Activated B cell treated with CpG ODN at 0.5 μM for 24 hours (primary cell): ENCODE results near the gene NUMB. TPM values are rescaled to one million over a fixed set of nuclear protein-coding genes. Genes with fewer than 3 reads are reported as not detected.

Experiments used
- ATAC-seq: fragments of 200-7000 bp; cut with Tn5 transposase; one replicate; pipeline ENCODE4 v1.10.0; 2021; ENCODE audit warnings: low read depth, mild to moderate bottlenecking, moderate library complexity
- CTCF ChIA-PET: fragments of 350-600 bp; sonication (Branson Sonifier 250); formaldehyde crosslinking; loops from one replicate; lab custom pipeline; 2021; ENCODE audit warnings: antibody characterized with exemption; lab: Charles Lee
- POLR2A ChIA-PET: fragments of 350-600 bp; sonication (Branson Sonifier 250); formaldehyde crosslinking; loops from one replicate; lab custom pipeline; 2021; ENCODE audit warnings: antibody characterized with exemption; lab: Charles Lee
- DNase-seq: peaks from one replicate; pipeline ENCODE4 v3.0.0; 2022
- H3K27ac Mint-ChIP-seq: one replicate; pipeline ENCODE4 v1.8.0; 2020; ENCODE audit warnings: mixed read lengths
- H3K27me3 Mint-ChIP-seq: one replicate; pipeline ENCODE4 v1.8.0; 2021; ENCODE audit warnings: mixed read lengths
- H3K36me3 Mint-ChIP-seq: one replicate; pipeline ENCODE4 v1.8.0; 2021; ENCODE audit warnings: low read depth, mixed read lengths
- H3K4me1 Mint-ChIP-seq: one replicate; pipeline ENCODE4 v1.8.0; 2021; ENCODE audit warnings: mixed read lengths
- H3K4me3 Mint-ChIP-seq: one replicate; pipeline ENCODE4 v1.8.0; 2020; ENCODE audit warnings: mild to moderate bottlenecking, mixed read lengths
- H3K9me3 Mint-ChIP-seq: one replicate; pipeline ENCODE4 v1.8.0; 2020; ENCODE audit warnings: mixed read lengths
- CTCF ChIP-seq: fragments of 200-600 bp; IDR thresholded peaks from one replicate; pipeline ENCODE4 v1.8.0; 2022; ENCODE audit warnings: antibody characterized with exemption, mild to moderate bottlenecking
- intact Hi-C: fragments of 100-400 bp; cut with micrococcal nuclease; formaldehyde crosslinking; loops from one replicate; pipeline ENCODE4 v1.15.1; 2024
- total RNA-seq: library from RNA; stranded (reverse); gene quantifications from 2 replicates; pipeline ENCODE4 v1.2.3, GENCODE V29; 2022

Gene NUMB
- total RNA-seq, 1 donor from 2014 or later: 71.4 TPM

DNA sequence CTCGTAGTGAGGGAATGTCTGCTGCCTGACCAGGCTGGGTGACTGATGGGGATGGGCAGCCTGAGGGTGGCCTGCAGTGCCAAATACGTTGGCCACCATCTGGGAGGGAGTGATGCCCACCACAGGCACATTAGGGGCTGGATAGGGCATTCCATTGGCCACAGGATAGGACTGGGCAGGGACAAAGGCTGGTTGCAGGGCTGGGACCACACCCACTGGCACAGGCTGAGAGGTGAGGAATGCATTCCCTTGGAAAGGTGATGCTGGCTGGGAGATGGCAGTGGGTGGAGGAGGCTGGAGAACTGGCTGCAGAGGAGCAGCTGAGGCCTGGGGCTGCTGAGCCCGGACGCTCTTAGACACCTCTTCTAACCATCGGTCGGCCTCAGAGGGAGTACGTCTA is 181.5 kb downstream of the NUMB start:
- no peak overlapping the region for H3K4me3 Mint-ChIP-seq
- ChIA-PET POLR2A (no interaction called here), CTCF (no interaction called here)
- no peaks in the 10 kb centered on the region for H3K27me3 Mint-ChIP-seq
- intact Hi-C loops: no loop called here
- H3K4me1 Mint-ChIP-seq: peaks cover 5% of the 10 kb centered on the region
- TF ChIP-seq CTCF: no peak
- peaks cover 56% of the 10 kb centered on the region for H3K36me3 Mint-ChIP-seq
- H3K27ac Mint-ChIP-seq: no peak overlapping the region
- no peaks in the 10 kb centered on the region for H3K9me3 Mint-ChIP-seq
- ATAC-seq: no peak
- DNase-seq: no peak

GRCh38 chr14:73273799-73274198 is 184.5 kb downstream of the NUMB start:
- Mint-ChIP-seq H3K9me3 (no peaks in the 10 kb centered on the region), H3K27ac (no peak overlapping the region), H3K27me3 (no peaks in the 10 kb centered on the region), H3K4me1 (peaks cover 25% of the 10 kb centered on the region), H3K4me3 (no peak overlapping the region), H3K36me3 (peaks cover 33% of the 10 kb centered on the region)
- ChIA-PET CTCF (interaction anchor here (1.1 kb wide), 1 partner anchor 198 kb away, joined by 4 read pairs; no protein-coding TSS in a partner anchor), POLR2A (interaction anchor here (0.5 kb wide), 1 partner anchor 12 kb away, joined by 7 read pairs; no protein-coding TSS in a partner anchor)
- DNase-seq: no peak
- no peak for TF ChIP-seq CTCF
- intact Hi-C loops: loop anchor here (5.0 kb wide), 1 partner anchor 51 kb away; no protein-coding TSS in a partner anchor
- no peak for ATAC-seq

GRCh38 chr14:73272393-73272792 is 186.0 kb downstream of the NUMB start:
- no peak for TF ChIP-seq CTCF
- Mint-ChIP-seq H3K27me3 (no peaks in the 10 kb centered on the region), H3K4me3 (no peak overlapping the region), H3K9me3 (no peaks in the 10 kb centered on the region), H3K27ac (no peak overlapping the region), H3K36me3 (peaks cover 30% of the 10 kb centered on the region), H3K4me1 (peaks cover 25% of the 10 kb centered on the region)
- intact Hi-C loops: loop anchor here (5.0 kb wide), 1 partner anchor 50 kb away; no protein-coding TSS in a partner anchor
- ChIA-PET POLR2A (interaction anchor here (0.7 kb wide), 1 partner anchor 9 kb away, joined by 3 read pairs; no protein-coding TSS in a partner anchor), CTCF (interaction anchor here (1.1 kb wide), 1 partner anchor 199 kb away, joined by 4 read pairs; no protein-coding TSS in a partner anchor)
- DNase-seq (no peak), ATAC-seq (no peak)

DNA sequence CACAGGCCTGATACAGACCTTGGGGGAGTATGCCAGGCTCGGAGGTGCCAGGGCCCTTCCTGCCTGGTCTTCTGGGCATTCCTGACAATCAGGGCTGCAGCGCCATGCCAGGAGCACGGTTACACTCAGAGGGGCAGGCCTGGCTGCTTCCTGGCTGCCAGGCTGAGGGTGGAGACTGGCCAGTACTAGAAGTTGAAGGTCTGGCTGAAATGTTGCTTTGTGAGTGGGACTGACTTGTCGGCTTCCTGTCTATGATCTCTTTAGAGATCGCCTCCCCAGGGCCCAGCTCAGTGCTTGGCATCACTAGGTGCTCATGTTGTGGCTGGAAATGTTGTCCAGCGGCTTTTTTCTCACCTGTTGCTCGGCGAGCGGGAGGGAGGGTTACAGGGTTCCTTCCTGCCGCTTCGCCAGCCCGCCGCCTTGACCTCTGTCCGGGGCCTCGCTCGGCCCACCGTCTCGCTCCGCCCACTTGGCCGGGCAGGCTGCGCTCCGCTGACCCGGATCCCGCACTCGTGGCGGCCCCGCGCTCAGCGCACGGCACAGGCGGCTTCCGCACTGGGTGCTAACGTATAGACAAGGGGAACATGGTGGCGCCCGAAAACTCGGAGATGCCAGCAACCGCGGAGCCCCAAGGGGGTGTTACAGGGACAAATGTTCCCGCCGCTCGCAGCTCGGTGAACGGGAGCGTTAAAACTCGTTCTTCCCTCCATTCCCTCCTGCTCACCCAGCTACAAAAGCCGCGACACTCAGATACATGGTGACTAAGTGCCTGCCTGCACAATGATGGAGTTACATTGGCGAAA is 188.4 kb downstream of the NUMB start:
- H3K27me3 Mint-ChIP-seq: no peaks in the 10 kb centered on the region
- H3K36me3 Mint-ChIP-seq: peaks cover 12% of the 10 kb centered on the region
- no peaks in the 10 kb centered on the region for H3K9me3 Mint-ChIP-seq
- peak; percentile 40 for DNase-seq
- ChIA-PET CTCF (interaction anchor here (2.0 kb wide), 1 partner anchor 25 kb away, joined by 7 read pairs; no protein-coding TSS in a partner anchor), POLR2A (no interaction called here)
- H3K4me3 Mint-ChIP-seq: peak overlapping the region; percentile 85
- no peak for TF ChIP-seq CTCF
- peak; percentile 88 for ATAC-seq
- intact Hi-C loops: loop anchor here (1.0 to 5.0 kb wide), 2 partner anchors 22 to 48 kb away; no protein-coding TSS in a partner anchor
- H3K27ac Mint-ChIP-seq: peak overlapping the region; percentile 57
- peaks cover 25% of the 10 kb centered on the region for H3K4me1 Mint-ChIP-seq

DNA sequence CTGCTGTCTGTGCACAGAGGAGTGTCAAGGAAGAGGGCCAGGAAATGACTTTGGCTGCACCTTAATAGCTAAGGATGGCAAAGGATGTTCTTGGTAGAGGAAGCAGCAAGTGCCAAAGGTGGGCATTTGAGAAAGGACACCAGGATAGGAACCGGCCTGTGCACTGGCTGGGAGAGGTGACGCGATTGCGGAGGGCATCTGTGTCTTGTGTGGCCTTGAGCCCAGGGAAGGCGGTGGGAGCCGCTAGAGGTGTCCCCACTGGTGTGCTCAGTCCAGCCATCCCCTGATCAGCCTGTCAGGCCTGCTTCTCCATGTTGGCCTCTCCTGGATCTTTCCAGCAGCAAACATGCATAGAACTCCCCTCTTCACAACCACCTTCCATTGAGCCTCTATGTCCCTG is 190.9 kb downstream of the NUMB start:
- DNase-seq (no peak), ATAC-seq (no peak)
- H3K4me1 Mint-ChIP-seq: peaks cover 21% of the 10 kb centered on the region
- no peak overlapping the region for H3K27ac Mint-ChIP-seq
- ChIA-PET POLR2A (interaction anchor here (1.0 kb wide), 1 partner anchor 203 kb away, joined by 3 read pairs; no protein-coding TSS in a partner anchor), CTCF (no interaction called here)
- intact Hi-C loops: no loop called here
- H3K9me3 Mint-ChIP-seq: no peaks in the 10 kb centered on the region
- no peaks in the 10 kb centered on the region for H3K36me3 Mint-ChIP-seq
- no peak overlapping the region for H3K4me3 Mint-ChIP-seq
- no peak for TF ChIP-seq CTCF
- H3K27me3 Mint-ChIP-seq: peaks cover 2% of the 10 kb centered on the region
